Esophagus muscularis mucosa (tissue), 4 donors: ENCODE measurements around the gene ATP1A1.

ENCODE experiments used
- EP300 ChIP-seq: sonication (generic); formaldehyde crosslinking; IDR thresholded peaks from one replicate; pipeline ENCODE4 v1.6.1; 2017; ENCODE audit warnings: antibody characterized with exemption
- POLR2A ChIP-seq: fragments of 450-650 bp; IDR thresholded peaks from one replicate; pipeline ENCODE4 v1.6.1; 2017; ENCODE audit warnings: antibody characterized with exemption, moderate library complexity, mild to moderate bottlenecking, low read depth
- POLR2AphosphoS5 ChIP-seq, 2 donors: sonication (generic); formaldehyde crosslinking; IDR thresholded peaks; one replicate each; pipeline ENCODE4 v1.6.1; 2017; ENCODE audit warnings: antibody characterized with exemption in 2 of 2
- TF ChIP-seq, protein P1 (sequence below), 3 experiments: fragments of 200-600 bp in 2 of 3; fragments of 450-650 bp in 1 of 3; sonication (generic) in 2 of 3; IDR thresholded peaks; one replicate each; pipeline ENCODE4 v1.5.1; 2017 to 2019; ENCODE audit warnings: antibody characterized with exemption in 3 of 3, mild to moderate bottlenecking in 2 of 3, moderate library complexity in 1 of 3

DNA sequence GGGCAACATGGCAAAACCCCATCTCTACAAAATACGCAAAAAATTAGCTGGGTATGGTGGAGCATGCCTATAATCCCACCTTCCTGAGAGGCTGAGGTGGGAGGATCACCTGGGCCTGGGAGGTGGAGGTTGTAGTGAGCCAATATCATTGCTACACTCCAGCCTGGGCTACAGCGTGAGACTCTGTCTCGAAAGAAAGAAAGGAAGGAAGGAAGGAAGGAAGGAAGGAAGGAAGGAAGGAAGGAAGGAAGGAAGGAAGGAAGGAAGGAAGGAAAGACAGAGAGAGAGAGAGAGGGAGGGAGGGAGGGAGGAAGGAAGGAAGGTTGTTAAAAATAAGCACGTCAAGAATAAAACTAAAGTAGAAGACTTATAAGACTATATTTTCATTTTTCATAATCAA, 17.0 kb upstream of the ATP1A1 start:
- TF ChIP-seq, protein P1, sequence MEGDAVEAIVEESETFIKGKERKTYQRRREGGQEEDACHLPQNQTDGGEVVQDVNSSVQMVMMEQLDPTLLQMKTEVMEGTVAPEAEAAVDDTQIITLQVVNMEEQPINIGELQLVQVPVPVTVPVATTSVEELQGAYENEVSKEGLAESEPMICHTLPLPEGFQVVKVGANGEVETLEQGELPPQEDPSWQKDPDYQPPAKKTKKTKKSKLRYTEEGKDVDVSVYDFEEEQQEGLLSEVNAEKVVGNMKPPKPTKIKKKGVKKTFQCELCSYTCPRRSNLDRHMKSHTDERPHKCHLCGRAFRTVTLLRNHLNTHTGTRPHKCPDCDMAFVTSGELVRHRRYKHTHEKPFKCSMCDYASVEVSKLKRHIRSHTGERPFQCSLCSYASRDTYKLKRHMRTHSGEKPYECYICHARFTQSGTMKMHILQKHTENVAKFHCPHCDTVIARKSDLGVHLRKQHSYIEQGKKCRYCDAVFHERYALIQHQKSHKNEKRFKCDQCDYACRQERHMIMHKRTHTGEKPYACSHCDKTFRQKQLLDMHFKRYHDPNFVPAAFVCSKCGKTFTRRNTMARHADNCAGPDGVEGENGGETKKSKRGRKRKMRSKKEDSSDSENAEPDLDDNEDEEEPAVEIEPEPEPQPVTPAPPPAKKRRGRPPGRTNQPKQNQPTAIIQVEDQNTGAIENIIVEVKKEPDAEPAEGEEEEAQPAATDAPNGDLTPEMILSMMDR (IDR thresholded peaks at IDR 0.05): no peak
- TF ChIP-seq POLR2A (no peak), POLR2AphosphoS5 (IDR thresholded peaks at IDR 0.05) (no peak), EP300 (no peak)
